LoVo (cell line): Measurements from ENCODE around the gene GRM7.

Experiments used
- DNase-seq: peaks from one replicate; pipeline ENCODE4 v3.0.0-alpha.2; 2016; ENCODE audit warnings: low spot score

The GRM7 gene

DNA sequence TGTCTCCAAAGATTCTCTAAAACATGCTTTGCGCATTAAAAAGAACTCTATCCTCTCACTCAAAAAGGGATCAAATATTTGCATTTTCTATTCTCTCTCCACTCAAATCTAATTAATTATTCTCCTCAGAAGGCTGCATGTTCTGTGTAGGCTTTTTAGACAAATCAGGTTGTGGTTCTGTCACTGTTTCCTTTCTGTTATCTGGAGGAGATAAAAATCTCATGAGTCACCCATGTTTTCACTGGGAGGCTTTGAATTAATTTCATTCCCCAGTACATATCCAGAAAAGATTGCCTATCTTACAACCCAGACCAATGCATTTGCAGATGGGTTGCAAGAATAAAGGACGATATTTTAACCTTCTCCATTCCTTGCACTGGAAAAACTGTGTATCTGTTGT, 446.5 kb downstream of the GRM7 start:
- no peak for DNase-seq

GRCh38 chr3:7309641-7310102, 448.8 kb downstream of the GRM7 start:
- no peak for DNase-seq

DNA sequence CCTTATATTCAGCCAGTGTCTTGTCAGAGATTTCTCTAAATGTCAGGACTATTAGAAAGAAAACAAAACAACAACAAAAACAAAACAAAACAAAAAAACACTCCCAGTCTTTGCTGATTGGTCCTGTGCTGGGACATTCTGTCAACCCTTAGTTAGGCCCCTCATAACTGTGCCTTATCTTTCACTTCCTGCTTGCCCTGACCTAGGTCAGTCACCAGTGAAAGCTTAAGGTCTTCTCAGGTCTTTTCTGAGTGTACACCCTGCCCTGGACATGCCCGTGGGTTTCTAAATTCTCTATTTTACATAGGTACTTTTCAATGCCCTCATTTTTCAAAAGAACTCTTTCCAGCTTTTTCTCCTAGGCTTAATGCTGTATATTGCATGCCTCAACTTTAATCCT, 454.1 kb downstream of the GRM7 start:
- DNase-seq = no peak

GRCh38 chr3:7322957-7323669, 462.2 kb downstream of the GRM7 start:
- no peak for DNase-seq

DNA sequence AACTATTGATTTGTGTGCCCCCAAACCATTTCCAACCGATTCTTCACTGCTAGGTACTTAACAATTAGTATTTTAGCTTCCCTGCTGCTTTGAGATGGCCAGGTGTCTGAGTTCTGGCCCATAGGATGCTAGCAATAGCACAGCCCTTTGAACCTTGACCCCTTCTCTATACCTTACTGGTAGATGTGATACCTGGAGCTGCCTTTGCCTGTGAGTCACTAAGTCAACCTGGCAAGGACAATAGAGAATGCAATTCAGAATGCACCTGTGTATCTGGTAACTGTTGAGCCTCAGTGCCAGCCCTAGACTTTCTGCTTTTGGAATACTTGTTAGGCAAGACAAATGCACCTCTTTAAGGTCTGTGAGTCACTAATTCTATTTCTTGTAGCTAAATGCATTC, 467.4 kb downstream of the GRM7 start:
- no peak for DNase-seq

- DNase-seq = no peak
Observed at GRCh38 chr3:7332696-7333095, 471.8 kb downstream of the GRM7 start.

GRCh38 chr3:7333125-7333524, 472.2 kb downstream of the GRM7 start:
- DNase-seq = no peak

DNA sequence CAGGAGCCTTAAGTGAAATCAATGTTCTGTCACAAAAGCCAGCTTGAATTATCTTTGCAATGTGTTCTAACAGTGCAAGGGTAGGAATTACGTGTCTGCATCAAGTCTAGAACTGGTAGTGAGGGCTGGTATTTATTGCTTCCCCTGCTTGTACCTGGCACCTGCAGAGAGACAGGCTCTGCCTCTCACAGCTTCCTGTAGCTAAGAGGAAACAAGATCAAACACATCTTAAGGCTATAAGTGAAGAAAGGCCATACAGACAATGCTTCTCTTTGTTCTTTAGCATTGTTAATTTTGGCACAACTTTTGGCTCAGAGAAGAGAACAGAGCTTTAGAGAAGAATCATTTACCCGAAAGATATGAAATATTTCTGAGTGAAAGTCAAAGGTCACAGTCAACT, 479.9 kb downstream of the GRM7 start:
- no peak for DNase-seq

DNA sequence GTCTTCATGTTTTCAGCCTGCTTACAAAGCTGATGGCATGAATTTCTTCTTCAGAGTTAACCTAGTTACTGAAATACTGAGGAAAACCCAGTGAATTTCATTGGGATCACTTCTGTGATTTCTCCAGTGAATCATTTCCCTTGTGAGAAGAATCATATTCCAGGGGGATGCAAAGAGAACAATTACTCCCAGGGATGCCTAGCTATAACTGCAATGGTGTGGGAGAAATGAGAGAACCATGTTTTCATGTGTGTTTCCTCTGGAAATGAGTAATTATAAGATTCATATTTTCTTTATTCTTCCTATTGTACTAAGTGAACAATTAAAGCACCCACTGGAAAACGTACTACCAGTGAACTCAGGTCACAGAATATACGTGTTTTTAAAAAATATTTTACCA, 485.4 kb downstream of the GRM7 start:
- no peak for DNase-seq

- no peak for DNase-seq
Observed at GRCh38 chr3:7357101-7357500, 496.2 kb downstream of the GRM7 start.

- DNase-seq = no peak
Observed at GRCh38 chr3:7367968-7368367, 507.1 kb downstream of the GRM7 start.

- no peak for DNase-seq
Observed at GRCh38 chr3:7368597-7368996, 507.7 kb downstream of the GRM7 start.

GRCh38 chr3:7371693-7372572, 511.0 kb downstream of the GRM7 start:
- no peak for DNase-seq

GRCh38 chr3:7377103-7377502, 516.2 kb downstream of the GRM7 start:
- DNase-seq = no peak

DNA sequence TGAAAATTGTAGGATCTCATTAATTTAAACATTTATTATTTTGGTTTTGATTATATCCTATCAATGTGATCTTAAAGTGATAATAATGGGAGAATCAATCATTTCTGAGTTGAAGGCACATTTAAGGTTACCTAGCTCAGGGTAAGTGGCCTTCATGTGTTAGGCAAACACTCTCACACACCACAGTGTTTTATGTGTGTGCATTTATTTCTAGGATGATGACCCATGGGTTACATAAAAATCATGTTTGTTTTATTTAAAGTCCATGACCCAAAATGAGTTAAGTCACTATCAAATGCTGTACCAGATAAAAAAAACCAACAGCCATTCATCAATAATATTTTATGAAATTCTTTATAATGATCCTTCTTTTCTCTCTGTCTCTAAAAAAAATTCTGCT, 520.8 kb downstream of the GRM7 start:
- DNase-seq = no peak

DNA sequence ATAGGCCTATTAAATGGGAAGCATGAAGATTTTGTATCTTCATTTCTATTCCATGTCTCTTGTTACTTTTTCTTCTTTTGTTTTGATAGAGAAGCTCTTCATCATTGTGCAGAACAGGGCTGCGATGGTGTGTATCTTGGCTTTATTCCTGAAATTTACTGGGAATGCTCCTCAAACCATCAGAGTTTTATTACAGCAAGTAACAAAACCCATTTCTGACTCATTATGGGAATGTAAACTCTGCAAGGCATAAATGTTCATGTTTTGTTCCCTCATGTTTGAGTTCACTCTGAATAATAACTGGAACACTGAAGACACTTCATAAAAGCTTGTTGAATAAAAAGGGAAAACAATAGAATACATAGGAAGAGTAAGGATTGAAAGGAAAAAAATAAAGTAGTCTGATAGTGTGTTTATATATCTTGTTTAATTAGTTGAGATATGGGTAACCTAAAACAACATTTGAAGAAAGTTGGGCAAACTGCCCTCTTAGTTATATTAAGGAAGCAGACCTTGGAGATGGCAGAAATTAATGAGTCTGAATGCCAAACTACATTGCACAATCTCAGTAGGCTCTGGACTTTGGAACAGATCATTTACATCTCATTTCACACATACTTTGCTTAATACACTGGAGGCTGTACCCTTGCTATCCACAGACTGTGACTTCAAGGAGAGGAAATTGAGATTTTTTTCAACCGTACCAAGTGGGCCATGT, 521.5 kb downstream of the GRM7 start:
- DNase-seq = no peak

GRCh38 chr3:7385635-7386034, 524.7 kb downstream of the GRM7 start:
- no peak for DNase-seq

- DNase-seq = no peak
Observed at GRCh38 chr3:7388026-7388425, 527.1 kb downstream of the GRM7 start.

- DNase-seq = no peak
Observed at GRCh38 chr3:7392206-7392605, 531.3 kb downstream of the GRM7 start.

DNA sequence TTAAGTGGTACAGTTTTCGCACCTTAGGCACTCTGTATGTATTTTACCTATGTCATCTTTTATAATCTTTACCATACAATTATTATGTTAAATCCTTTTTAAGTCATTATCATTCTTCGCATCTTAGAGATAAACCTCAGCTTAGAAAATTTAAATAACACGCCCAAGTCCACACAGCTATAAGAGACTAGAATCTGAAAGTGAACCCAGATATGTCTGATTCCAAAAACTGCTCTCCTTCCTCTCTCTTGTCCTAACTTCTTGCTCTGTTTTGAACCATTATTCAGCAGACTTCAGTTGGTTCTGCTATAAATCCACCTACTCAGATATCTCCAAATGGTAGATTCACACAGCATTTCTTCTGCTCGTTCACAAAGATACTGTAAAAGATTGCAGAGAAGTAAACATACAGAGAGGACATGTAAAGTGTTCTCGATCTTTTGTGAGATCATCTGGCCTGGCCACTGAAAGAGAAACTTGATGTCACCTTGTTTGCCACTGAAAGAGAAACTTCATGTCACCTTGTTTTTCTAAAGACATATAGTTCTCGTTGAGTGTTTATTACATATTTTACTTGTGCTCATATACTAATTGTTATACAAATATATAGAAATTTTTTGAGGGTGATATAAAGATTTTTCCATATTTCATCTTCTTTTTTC, 533.2 kb downstream of the GRM7 start:
- DNase-seq = no peak

GRCh38 chr3:7396534-7396933, 535.6 kb downstream of the GRM7 start:
- no peak for DNase-seq

GRCh38 chr3:7397097-7397496, 536.2 kb downstream of the GRM7 start:
- no peak for DNase-seq
